PC-3 (cell line): ENCODE measurements around the gene STAM.

ENCODE experiments used
- CTCF ChIP-seq: fragments of 300-600 bp; sonication (generic); conservative IDR thresholded peaks from 2 replicates; pipeline ENCODE4 v1.5.1; 2017; ENCODE audit warnings: antibody characterized with exemption, low read depth, mild to moderate bottlenecking, low read length
- EZH2phosphoT487 ChIP-seq: fragments of 300-600 bp; sonication (generic); IDR thresholded peaks from 2 replicates; pipeline ENCODE4 v1.6.1; 2018; ENCODE audit warnings: mild to moderate bottlenecking, antibody characterized with exemption, low read length, borderline replicate concordance

GRCh38 chr10:17643339-17643754 lies 604 bp upstream of the STAM start:
- TF ChIP-seq CTCF, result no peak
- TF ChIP-seq EZH2phosphoT487, result no peak
